AG10803 (cell line): ENCODE measurements around the gene SKP1.

ENCODE experiments used
- DNase-seq: peaks from one replicate; pipeline ENCODE4 v3.0.0; 2010; ENCODE audit warnings: low read depth
- H3K4me3 ChIP-seq: 2 replicates; pipeline ENCODE4 v1.5.1; 2011; ENCODE audit warnings: mild to moderate bottlenecking, low read length, control low read depth
- TF ChIP-seq, protein P1 (sequence below): conservative IDR thresholded peaks from 2 replicates; pipeline ENCODE4 v1.5.1; 2011; ENCODE audit warnings: mild to moderate bottlenecking, low read length, control low read depth, inconsistent platforms

The SKP1 gene

DNA sequence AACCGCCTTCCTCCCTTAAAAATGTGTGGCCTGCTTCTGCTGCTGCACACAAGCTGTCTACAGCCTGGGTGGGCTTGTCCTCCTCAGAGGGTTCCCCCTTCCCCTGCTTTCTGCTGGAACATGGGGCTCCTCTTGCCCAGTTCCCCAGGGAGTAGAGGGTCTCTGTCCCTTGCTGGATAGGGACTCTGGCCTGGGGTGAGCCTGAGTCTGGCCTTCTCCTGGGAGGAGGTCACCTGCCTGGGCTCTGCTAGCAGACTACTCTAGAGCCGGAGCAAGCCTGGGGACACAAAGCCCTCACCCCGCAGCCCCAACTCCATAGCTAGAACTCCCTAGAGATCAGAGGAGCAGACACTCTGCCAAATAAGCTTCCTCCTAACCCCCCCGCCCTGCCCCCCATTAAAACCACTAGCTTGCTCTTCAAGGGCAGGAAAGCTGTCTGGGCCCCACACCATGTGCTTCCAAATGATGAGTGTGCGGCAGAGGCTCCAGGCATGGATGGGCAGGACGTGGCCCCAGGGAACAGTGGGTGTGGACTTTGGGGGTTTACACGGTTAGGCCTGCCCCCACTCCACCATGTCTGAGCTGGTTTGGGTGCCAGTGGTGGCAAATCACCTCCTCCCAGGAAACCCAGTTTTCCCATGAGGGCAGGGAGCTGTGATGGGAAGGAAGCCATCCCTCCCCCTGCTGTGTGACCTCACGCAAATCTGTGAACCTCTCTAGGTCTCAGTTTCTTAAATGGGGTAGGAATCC, 52.3 kb downstream of the SKP1 start:
- H3K4me3 ChIP-seq = no peak overlapping the region
- TF ChIP-seq, protein P1, sequence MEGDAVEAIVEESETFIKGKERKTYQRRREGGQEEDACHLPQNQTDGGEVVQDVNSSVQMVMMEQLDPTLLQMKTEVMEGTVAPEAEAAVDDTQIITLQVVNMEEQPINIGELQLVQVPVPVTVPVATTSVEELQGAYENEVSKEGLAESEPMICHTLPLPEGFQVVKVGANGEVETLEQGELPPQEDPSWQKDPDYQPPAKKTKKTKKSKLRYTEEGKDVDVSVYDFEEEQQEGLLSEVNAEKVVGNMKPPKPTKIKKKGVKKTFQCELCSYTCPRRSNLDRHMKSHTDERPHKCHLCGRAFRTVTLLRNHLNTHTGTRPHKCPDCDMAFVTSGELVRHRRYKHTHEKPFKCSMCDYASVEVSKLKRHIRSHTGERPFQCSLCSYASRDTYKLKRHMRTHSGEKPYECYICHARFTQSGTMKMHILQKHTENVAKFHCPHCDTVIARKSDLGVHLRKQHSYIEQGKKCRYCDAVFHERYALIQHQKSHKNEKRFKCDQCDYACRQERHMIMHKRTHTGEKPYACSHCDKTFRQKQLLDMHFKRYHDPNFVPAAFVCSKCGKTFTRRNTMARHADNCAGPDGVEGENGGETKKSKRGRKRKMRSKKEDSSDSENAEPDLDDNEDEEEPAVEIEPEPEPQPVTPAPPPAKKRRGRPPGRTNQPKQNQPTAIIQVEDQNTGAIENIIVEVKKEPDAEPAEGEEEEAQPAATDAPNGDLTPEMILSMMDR = no peak
- DNase-seq = peak; percentile 87

DNA sequence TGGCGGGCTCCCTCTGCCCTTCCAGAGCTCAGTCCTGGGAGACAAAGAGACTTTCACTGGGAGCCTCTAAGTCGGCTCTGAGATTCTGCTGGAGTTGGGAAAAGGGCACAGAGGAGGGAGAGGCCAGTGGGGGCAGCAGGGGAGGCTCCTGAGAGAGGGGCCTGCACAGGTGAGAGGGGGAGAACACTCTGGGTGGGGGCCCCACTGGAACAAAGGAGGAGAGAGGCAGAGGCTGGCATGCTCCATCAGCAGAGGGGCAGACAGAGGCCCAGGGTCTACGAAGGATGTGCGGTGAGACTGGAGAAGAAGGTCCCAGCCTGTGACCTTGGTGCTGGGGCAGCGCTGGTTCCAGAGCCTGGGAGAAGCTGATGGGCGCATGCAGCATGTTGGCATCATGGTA, 53.4 kb downstream of the SKP1 start:
- DNase-seq = no peak
- TF ChIP-seq, protein P1 = no peak
- no peak overlapping the region for H3K4me3 ChIP-seq

DNA sequence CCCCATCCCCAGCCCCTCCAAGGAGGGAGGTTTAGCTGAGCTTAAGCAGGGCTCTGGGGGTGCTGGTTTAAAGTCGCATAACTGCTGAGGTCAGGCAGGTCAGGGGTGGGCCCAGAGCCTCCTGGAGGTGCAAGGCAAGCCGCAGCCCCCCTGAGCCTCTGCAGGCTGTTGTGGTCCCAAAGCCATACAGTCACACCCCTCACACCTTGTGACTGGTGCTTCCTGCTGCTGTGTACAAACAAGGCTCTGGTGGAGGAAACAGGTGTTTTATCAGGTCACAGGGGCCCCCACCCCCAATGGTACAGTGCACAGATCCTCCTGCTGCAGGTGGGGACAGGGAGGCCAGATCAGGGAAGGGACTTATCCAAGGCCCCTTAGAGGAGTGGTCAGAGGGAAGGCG, 54.2 kb downstream of the SKP1 start:
- TF ChIP-seq, protein P1 = no peak
- no peak overlapping the region for H3K4me3 ChIP-seq
- no peak for DNase-seq

DNA sequence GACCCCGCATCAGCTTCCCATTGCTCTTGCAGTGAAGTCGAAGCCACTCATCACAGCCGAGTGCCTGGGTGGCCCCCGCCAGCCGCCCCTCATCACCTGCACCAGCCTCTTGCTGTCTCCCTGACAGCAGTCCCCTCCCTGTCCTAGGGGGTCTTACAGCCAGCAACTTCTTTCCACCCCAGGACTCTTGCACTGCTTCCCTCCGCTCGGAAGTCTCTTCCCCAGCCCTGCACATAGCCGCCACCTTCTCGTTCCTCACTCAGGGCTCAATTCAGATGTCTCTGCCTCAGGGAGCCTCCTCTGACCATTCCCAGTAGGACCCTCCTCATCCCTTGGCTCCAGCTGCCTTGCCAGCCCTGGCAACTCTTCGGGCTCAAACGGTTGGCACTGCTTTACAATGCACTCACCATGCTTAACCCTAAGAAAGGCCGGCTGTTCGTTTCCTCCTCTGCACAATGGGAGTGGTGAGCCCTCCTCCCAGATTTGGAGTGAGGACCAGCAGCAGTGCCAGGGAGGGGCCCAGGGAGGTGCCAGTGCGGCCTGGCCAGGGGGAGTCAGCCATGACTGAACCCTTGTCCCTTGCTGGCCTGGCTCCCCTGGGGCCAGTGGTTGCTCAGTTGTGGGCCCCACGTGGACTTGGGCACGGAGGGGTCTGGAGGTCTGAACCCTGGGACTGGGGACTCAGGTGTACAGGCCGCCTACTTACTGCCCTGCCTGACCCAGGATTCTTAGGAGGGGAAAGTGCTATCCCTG, 56.2 kb downstream of the SKP1 start:
- TF ChIP-seq, protein P1 = no peak
- H3K4me3 ChIP-seq = no peak overlapping the region
- no peak for DNase-seq

DNA sequence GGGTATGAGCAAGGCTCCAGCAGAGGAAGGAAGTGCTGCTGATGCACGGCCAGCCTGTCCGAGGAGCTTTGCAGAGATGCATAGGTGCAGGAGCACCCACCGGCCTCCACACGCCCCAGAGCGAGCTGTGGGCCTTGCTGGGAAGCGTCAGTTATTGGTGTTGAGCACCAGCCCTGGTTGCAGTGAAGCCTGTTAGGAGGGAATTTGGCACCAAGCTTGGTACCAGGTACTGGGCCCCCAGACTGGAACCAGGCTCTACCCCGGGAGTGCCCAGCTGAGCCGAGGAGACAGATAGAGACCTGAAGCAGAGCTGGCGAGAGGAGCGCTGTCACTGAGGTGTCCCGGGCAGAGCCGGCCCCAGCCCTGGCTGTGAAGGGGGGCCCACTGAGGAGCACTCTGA, 57.0 kb downstream of the SKP1 start:
- TF ChIP-seq, protein P1 = no peak
- no peak for DNase-seq
- H3K4me3 ChIP-seq = no peak overlapping the region

DNA sequence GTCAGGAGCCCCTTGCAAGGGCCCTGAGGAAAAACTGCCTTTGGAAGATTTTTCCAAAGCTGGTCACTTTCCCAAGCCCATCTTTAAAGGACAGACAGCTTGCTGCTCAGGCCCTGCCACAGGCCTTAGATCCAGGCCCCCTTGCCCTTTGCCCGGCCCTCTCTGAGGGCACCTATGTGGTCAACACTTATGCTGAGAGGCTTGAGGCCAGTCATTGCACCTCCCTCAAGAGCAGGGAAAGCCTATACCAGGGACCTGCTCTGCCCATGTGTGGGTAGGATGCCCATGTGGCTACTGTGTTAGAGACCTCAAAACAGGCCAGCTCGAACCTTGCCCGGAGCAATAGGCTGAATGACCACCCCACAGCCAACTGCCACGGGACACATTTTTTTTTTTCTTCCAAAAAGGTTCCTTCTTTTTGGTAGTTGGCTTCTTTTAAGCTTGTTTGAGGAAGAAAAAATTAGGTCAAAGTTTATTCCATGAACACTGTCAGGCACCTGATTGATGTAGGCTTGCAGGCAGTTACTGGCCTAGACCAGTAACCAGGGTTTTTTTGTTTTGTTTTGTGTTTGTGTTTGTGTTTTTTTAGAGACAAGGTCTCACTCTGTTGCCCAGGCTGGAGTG, 58.4 kb downstream of the SKP1 start:
- H3K4me3 ChIP-seq = no peak overlapping the region
- DNase-seq = no peak
- TF ChIP-seq, protein P1 = no peak
